H9 (cell line): ENCODE results near the gene CRYBB1. TPM values are rescaled to one million over a fixed set of nuclear protein-coding genes. Genes with fewer than 3 reads are reported as not detected.

Experiments
- DNase-seq: peaks from one replicate; pipeline ENCODE4 v3.0.0-alpha.2; 2017
- H2AFZ ChIP-seq: one replicate; pipeline ENCODE4 v1.6.1; 2013; ENCODE audit warnings: mild to moderate bottlenecking, low read length, control low read depth, moderate library complexity
- H2AK5ac ChIP-seq: 2 replicates; pipeline ENCODE4 v1.6.1; 2013; ENCODE audit warnings: low read length, control low read depth, mixed read lengths; ENCODE audit not compliant: insufficient read length
- H2BK120ac ChIP-seq: one replicate; pipeline ENCODE4 v1.6.1; 2013; ENCODE audit warnings: low read depth, mild to moderate bottlenecking, low read length, control low read depth, inconsistent platforms; ENCODE audit not compliant: poor library complexity, severe bottlenecking
- H2BK12ac ChIP-seq: 2 replicates; pipeline ENCODE4 v1.6.1; 2013; ENCODE audit warnings: low read length, control low read depth, mixed read lengths, low read depth; ENCODE audit not compliant: insufficient read length
- H2BK15ac ChIP-seq: 2 replicates; pipeline ENCODE4 v1.6.1; 2013; ENCODE audit warnings: low read depth, low read length, control low read depth
- H2BK20ac ChIP-seq: one replicate; pipeline ENCODE4 v1.6.1; 2013; ENCODE audit warnings: low read depth, mild to moderate bottlenecking, low read length, control low read depth, inconsistent platforms; ENCODE audit not compliant: poor library complexity, severe bottlenecking
- H2BK5ac ChIP-seq: 2 replicates; pipeline ENCODE4 v1.6.1; 2013; ENCODE audit warnings: low read length, control low read depth, mixed read lengths; ENCODE audit not compliant: insufficient read length
- H3K14ac ChIP-seq: 2 replicates; pipeline ENCODE4 v1.6.1; 2013; ENCODE audit warnings: low read length, control low read depth; ENCODE audit not compliant: insufficient read depth
- H3K18ac ChIP-seq: 2 replicates; pipeline ENCODE4 v1.6.1; 2013; ENCODE audit warnings: low read depth, mild to moderate bottlenecking, mixed read lengths, low read length, control low read depth; ENCODE audit not compliant: insufficient read length
- H3K23ac ChIP-seq: 2 replicates; pipeline ENCODE4 v1.6.1; 2013; ENCODE audit warnings: low read length, control low read depth, mixed read lengths, low read depth; ENCODE audit not compliant: insufficient read length
- H3K23me2 ChIP-seq: 2 replicates; pipeline ENCODE4 v1.6.1; 2013; ENCODE audit warnings: low read depth, mild to moderate bottlenecking, mixed read lengths, low read length, control low read depth; ENCODE audit not compliant: insufficient read length, poor library complexity, severe bottlenecking
- H3K27ac ChIP-seq: 2 replicates; pipeline ENCODE4 v1.5.1; 2013; ENCODE audit warnings: low read length, control low read depth, mixed read lengths, low read depth; ENCODE audit not compliant: insufficient read length
- H3K27me3 ChIP-seq: 2 replicates; pipeline ENCODE4 v1.6.1; 2013; ENCODE audit warnings: low read length, control low read depth, inconsistent platforms; ENCODE audit not compliant: insufficient read depth
- H3K4ac ChIP-seq: 2 replicates; pipeline ENCODE4 v1.6.1; 2013; ENCODE audit warnings: low read depth, mild to moderate bottlenecking, control low read depth, inconsistent platforms, low read length, moderate library complexity
- H3K4me1 ChIP-seq: 2 replicates; pipeline ENCODE4 v1.6.1; 2013; ENCODE audit warnings: low read length, control low read depth, inconsistent platforms; ENCODE audit not compliant: insufficient read depth
- H3K4me2 ChIP-seq: 2 replicates; pipeline ENCODE4 v1.6.1; 2013; ENCODE audit warnings: low read length, control low read depth, mixed read lengths; ENCODE audit not compliant: insufficient read length, insufficient read depth
- H3K56ac ChIP-seq: 2 replicates; pipeline ENCODE4 v1.6.1; 2013; ENCODE audit warnings: low read depth, mild to moderate bottlenecking, mixed read lengths, low read length, control low read depth; ENCODE audit not compliant: insufficient read length
- H3K79me1 ChIP-seq: 2 replicates; pipeline ENCODE4 v1.6.1; 2013; ENCODE audit warnings: low read depth, mild to moderate bottlenecking, moderate library complexity, low read length, control low read depth, inconsistent platforms; ENCODE audit not compliant: insufficient read depth, poor library complexity, severe bottlenecking
- H3K79me2 ChIP-seq: 2 replicates; pipeline ENCODE4 v1.6.1; 2013; ENCODE audit warnings: low read length, control low read depth, inconsistent platforms; ENCODE audit not compliant: insufficient read depth
- H3K9ac ChIP-seq: 2 replicates; pipeline ENCODE4 v1.6.1; 2013; ENCODE audit warnings: low read length, control low read depth, mixed read lengths; ENCODE audit not compliant: insufficient read length; ENCODE audit errors: extremely low read depth
- H3K9me3 ChIP-seq: one replicate; pipeline ENCODE4 v1.6.1; 2013; ENCODE audit warnings: low read depth, low read length, inconsistent platforms; ENCODE audit not compliant: control insufficient read depth
- H3T11ph ChIP-seq: one replicate; pipeline ENCODE4 v1.6.1; 2013; ENCODE audit warnings: mild to moderate bottlenecking, low read length, control low read depth, inconsistent platforms
- H4K20me1 ChIP-seq: one replicate; pipeline ENCODE4 v1.6.1; 2013; ENCODE audit not compliant: control insufficient read depth, insufficient read length, insufficient read depth
- H4K5ac ChIP-seq: 2 replicates; pipeline ENCODE4 v1.6.1; 2013; ENCODE audit warnings: low read depth, mild to moderate bottlenecking, mixed read lengths, low read length, control low read depth; ENCODE audit not compliant: insufficient read length
- H4K8ac ChIP-seq: replicated peaks from 2 replicates; pipeline ENCODE4 v1.6.1; 2013; ENCODE audit warnings: low read length, control low read depth, mixed read lengths, low read depth; ENCODE audit not compliant: insufficient read length
- H4K91ac ChIP-seq: 2 replicates; pipeline ENCODE4 v1.6.1; 2013; ENCODE audit warnings: low read depth, mild to moderate bottlenecking, moderate library complexity, mixed read lengths, low read length, control low read depth; ENCODE audit not compliant: insufficient read length
- H3K27ac Mint-ChIP-seq, 3 experiments: 2 replicates in 2 of 3; 3 replicates in 1 of 3; pipeline ENCODE4 v1.8.0; 2020 to 2021; ENCODE audit warnings: mixed read lengths in 3 of 3, mild to moderate bottlenecking in 1 of 3, moderate library complexity in 1 of 3
- H3K27me3 Mint-ChIP-seq: 2 replicates; pipeline ENCODE4 v1.8.0; 2021; ENCODE audit warnings: low read depth, mild to moderate bottlenecking, moderate library complexity, mixed read lengths
- H3K36me3 Mint-ChIP-seq, 3 experiments: 2 replicates in 2 of 3; 3 replicates in 1 of 3; pipeline ENCODE4 v1.8.0; 2020 to 2021; ENCODE audit warnings: low read depth in 3 of 3, mixed read lengths in 3 of 3; ENCODE audit not compliant: insufficient read depth in 1 of 3
- H3K4me1 Mint-ChIP-seq, 2 experiments: 2 replicates each; pipeline ENCODE4 v1.8.0; 2020; ENCODE audit warnings: mixed read lengths in 2 of 2
- H3K4me3 Mint-ChIP-seq, 2 experiments: 2 replicates in 1 of 2; 3 replicates in 1 of 2; pipeline ENCODE4 v1.8.0; 2020 to 2021; ENCODE audit warnings: mild to moderate bottlenecking in 2 of 2, mixed read lengths in 2 of 2, moderate library complexity in 1 of 2
- H3K9me3 Mint-ChIP-seq, 2 experiments: 2 replicates in 1 of 2; 3 replicates in 1 of 2; pipeline ENCODE4 v1.8.0; 2020; ENCODE audit warnings: mild to moderate bottlenecking in 2 of 2, mixed read lengths in 2 of 2, moderate library complexity in 1 of 2
- WGBS: extraction: QIAGEN DNeasy Blood & Tissue Kit; methylation state at CpG from one replicate; pipeline ENCODE4 v1.1.7; 2013; ENCODE audit warnings: missing lambda C conversion rate, low lambda C conversion rate, mixed read lengths; ENCODE audit not compliant: insufficient read length; ENCODE audit errors: extremely low coverage; 5-methylcytosine and 5-hydroxymethylcytosine counted together
- total RNA-seq: library from RNA; stranded (reverse); gene quantifications from 2 replicates; pipeline ENCODE4 v1.2.1, GENCODE V29; 2021
- TF ChIP-seq, protein P1 (sequence below): fragments of 200-600 bp; sonication (generic); conservative IDR thresholded peaks from 3 replicates; pipeline ENCODE4 v1.8.0; 2021; ENCODE audit warnings: antibody characterized with exemption, mild to moderate bottlenecking

Gene CRYBB1
- total RNA-seq, 1 experiment from 2014 or later, result 5.4 TPM

DNA sequence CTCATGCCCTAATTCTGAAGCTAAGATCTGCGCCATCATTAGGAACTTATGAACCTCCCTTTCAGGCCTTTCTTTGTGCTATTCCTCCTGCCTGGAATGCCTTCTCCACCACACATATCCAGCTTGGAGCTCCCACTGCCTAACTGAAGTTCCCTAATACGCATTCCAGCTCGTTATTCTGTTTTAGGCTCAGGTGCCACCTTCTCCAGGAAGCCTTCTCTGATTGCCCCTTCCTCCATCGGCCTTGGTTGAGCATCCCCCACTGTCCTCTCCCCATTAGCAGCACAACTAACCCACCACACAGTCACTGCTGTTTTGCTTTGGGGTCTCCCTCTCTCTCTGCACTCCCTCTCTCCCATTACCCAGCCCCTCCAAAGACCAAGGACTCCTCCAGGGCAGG lies 5.2 kb downstream of the CRYBB1 start:
- TF ChIP-seq, protein P1, sequence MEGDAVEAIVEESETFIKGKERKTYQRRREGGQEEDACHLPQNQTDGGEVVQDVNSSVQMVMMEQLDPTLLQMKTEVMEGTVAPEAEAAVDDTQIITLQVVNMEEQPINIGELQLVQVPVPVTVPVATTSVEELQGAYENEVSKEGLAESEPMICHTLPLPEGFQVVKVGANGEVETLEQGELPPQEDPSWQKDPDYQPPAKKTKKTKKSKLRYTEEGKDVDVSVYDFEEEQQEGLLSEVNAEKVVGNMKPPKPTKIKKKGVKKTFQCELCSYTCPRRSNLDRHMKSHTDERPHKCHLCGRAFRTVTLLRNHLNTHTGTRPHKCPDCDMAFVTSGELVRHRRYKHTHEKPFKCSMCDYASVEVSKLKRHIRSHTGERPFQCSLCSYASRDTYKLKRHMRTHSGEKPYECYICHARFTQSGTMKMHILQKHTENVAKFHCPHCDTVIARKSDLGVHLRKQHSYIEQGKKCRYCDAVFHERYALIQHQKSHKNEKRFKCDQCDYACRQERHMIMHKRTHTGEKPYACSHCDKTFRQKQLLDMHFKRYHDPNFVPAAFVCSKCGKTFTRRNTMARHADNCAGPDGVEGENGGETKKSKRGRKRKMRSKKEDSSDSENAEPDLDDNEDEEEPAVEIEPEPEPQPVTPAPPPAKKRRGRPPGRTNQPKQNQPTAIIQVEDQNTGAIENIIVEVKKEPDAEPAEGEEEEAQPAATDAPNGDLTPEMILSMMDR, result no peak
- WGBS, result no CpG with 5 or more reads among the region's 4 CpGs
- no peak overlapping the region for H4K8ac ChIP-seq
- H4K91ac ChIP-seq, result no peak overlapping the region
- no peak overlapping the region for H2BK5ac ChIP-seq
- H3K56ac ChIP-seq, result no peak overlapping the region
- Mint-ChIP-seq H3K9me3 (peaks cover 0 to 2% of the 10 kb centered on the region in 2 experiments; a peak in 1 of 5 replicates), H3K4me3 (peak overlapping the region in 1 of 2 experiments; percentile 37; a peak in 2 of 5 replicates), H3K4me1 (peaks cover 75 to 84% of the 10 kb centered on the region in 2 experiments), H3K27me3 (peaks cover 69% of the 10 kb centered on the region), H3K36me3 (no peaks in the 10 kb centered on the region; a peak in 1 of 7 replicates), H3K27ac (peak overlapping the region in 1 of 3 experiments; percentile 87; a peak in 1 of 7 replicates)
- no peak overlapping the region for H3K14ac ChIP-seq
- DNase-seq, result no peak
- H3T11ph ChIP-seq, result no peak overlapping the region
- H3K79me2 ChIP-seq, result no peaks in the 10 kb centered on the region
- no peak overlapping the region for H2BK15ac ChIP-seq
- H3K27me3 ChIP-seq, result peaks cover 6% of the 10 kb centered on the region; the same call in 1 of the 2 replicates
- H3K9ac ChIP-seq, result no peak overlapping the region
- no peak overlapping the region for H3K18ac ChIP-seq
- no peak overlapping the region for H4K5ac ChIP-seq
- H3K27ac ChIP-seq, result no peak overlapping the region
- no peak overlapping the region for H3K4ac ChIP-seq
- H4K20me1 ChIP-seq, result no peaks in the 10 kb centered on the region
- no peak overlapping the region for H2BK20ac ChIP-seq
- no peak overlapping the region for H2BK12ac ChIP-seq
- H2BK120ac ChIP-seq, result no peak overlapping the region
- peak overlapping the region; percentile 23 for H3K4me2 ChIP-seq
- no peak overlapping the region for H2AFZ ChIP-seq
- H3K23me2 ChIP-seq, result no peaks in the 10 kb centered on the region
- H2AK5ac ChIP-seq, result no peak overlapping the region
- no peaks in the 10 kb centered on the region for H3K9me3 ChIP-seq
- peaks cover 36% of the 10 kb centered on the region for H3K4me1 ChIP-seq
- H3K23ac ChIP-seq, result no peak overlapping the region
- H3K79me1 ChIP-seq, result no peaks in the 10 kb centered on the region
